ENCODE results near the gene CD22.

The CD22 gene

GRCh38 chr19:35321291-35321690 lies 7.7 kb upstream of the CD22 start:
- H3K4me3 ChIP-seq (ENCODE audit: low read depth, low read length), result no peak overlapping the region
- no peak for TF ChIP-seq CTCF (IDR thresholded peaks at IDR 0.05; ENCODE audit: borderline replicate concordance, insufficient read depth, low read depth, low read length)

DNA sequence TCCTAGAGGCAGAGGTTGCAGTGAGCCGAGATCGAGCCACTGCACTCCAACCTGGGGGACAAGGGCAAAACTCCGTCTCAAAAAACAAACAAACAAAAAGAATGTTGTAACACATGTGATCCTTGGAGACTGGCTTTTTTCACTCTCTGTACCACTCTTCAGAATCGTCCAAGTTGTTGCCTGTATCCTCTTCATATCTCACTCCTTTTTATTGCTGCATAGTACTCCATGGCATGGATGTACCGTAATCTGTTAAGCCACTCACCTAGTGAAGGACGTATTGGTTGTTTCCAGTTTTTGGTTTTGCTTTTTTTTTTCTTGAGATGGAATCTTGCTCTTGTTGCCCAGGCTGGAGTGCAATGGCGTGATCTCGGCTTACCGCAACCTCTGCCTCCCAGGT lies 7.0 kb upstream of the CD22 start:
- H3K4me3 ChIP-seq (ENCODE audit: low read depth, low read length), result no peak overlapping the region
- no peak for TF ChIP-seq CTCF (IDR thresholded peaks at IDR 0.05; ENCODE audit: borderline replicate concordance, insufficient read depth, low read depth, low read length)

GRCh38 chr19:35327642-35328041 lies 1.3 kb upstream of the CD22 start:
- TF ChIP-seq CTCF (IDR thresholded peaks at IDR 0.05; ENCODE audit: borderline replicate concordance, insufficient read depth, low read depth, low read length), result peak; percentile 32; the same call in 1 of the 2 replicates
- no peak overlapping the region for H3K4me3 ChIP-seq (ENCODE audit: low read depth, low read length)

DNA sequence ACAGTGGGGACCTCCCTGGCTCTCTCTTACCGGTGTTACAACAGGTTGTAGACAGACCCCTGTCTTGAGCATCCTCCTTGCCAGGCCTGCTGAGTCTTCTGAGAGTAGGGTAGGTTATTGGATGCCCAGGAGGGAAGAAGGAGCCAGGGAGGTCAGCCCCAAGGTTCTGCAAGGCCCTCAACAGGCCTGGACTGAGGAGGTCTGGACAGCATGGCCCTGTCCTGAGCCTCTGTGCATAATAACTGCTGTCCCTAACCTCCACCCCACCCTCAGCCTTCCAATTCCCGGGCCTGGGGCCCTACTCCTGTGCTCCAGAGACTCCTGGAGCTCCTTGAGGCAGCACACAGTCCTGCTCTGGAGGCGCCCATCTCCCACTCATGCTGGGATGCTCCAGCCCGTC lies 336 bp downstream of the CD22 start:
- peak overlapping the region; percentile 98 for H3K4me3 ChIP-seq (ENCODE audit: low read depth, low read length)

DNA sequence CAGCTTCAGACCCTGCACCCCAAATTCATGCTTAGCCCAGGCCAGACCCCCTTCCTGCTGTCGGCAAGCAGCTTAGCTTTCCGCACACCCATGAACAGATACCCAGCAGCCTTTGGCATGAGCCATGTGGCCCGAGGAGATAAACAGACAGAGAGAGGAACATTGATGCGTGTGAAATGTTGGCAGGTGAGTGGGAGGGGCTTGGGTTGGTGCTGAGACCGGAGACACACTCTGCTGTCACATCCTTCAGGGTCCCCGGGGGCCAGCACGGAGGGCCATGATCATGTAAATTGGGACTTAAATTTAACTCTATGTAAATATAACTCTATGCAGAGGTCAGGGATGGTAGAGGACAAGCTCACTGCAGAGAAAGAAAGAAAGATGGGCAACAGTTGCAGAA lies 1.5 kb downstream of the CD22 start:
- peak overlapping the region; percentile 98 for H3K4me3 ChIP-seq (ENCODE audit: low read depth, low read length)
- no peak for TF ChIP-seq CTCF (IDR thresholded peaks at IDR 0.05; ENCODE audit: borderline replicate concordance, insufficient read depth, low read depth, low read length)

More for the DNA sequence above, 336 bp downstream of the CD22 start:
- no peak for TF ChIP-seq CTCF (IDR thresholded peaks at IDR 0.05; ENCODE audit: borderline replicate concordance, insufficient read depth, low read depth, low read length)

DNA sequence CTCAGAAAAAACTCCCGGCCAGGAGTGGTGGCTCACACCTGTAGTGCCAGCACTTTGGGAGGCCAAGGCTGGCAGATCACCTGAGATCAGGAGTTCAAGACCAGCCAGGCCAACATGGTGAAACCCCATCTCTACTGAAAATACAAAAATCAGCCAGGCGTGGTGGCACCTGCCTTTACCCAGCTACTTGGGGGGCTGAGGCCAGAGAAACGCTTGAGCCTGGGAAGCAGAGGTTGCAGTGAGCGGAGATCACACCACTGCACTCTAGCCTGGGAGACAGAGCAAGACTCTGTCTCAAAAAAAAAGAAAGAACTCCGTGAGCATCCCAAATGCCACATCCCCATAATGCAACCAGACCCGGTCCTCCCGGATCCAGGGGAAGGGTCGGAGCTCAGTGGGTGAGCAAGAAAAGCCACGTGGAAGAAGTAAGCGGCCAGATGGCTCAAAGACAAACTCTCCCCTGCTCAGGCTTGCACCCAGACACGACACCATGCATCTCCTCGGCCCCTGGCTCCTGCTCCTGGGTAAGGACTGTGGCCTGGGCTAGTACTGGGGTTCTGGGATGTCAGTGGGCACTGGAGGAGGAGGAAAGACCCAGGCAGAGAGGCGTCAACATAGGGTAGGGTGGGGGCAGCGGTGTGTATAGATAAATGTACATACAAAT lies 2.7 kb downstream of the CD22 start:
- no peak for TF ChIP-seq CTCF (IDR thresholded peaks at IDR 0.05; ENCODE audit: borderline replicate concordance, insufficient read depth, low read depth, low read length)

GRCh38 chr19:35332817-35333216 lies 3.8 kb downstream of the CD22 start:
- no peak for TF ChIP-seq CTCF (IDR thresholded peaks at IDR 0.05; ENCODE audit: borderline replicate concordance, insufficient read depth, low read depth, low read length)
- H3K4me3 ChIP-seq (ENCODE audit: low read depth, low read length), result peak overlapping the region; percentile 98

More for the DNA sequence above, 2.7 kb downstream of the CD22 start:
- H3K4me3 ChIP-seq (ENCODE audit: low read depth, low read length), result peak overlapping the region; percentile 98

Measured in GM12875 (cell line).